OCI-LY1 (cell line): Measurements from ENCODE around the gene ZSCAN25.

Experiments
- EZH2 ChIP-seq: fragments of 200-600 bp; sonication (generic), shearing (Covaris generic); IDR thresholded peaks from 2 replicates; pipeline ENCODE4 v1.8.0; 2017; ENCODE audit warnings: borderline replicate concordance, mixed run types, mild to moderate bottlenecking, antibody characterized with exemption, low read length, moderate library complexity, mixed read lengths
- TF ChIP-seq, protein P1 (sequence below): fragments of 200-600 bp; sonication (generic), shearing (Covaris generic); IDR thresholded peaks from 2 replicates; pipeline ENCODE4 v1.5.1; 2017; ENCODE audit warnings: mild to moderate bottlenecking, antibody characterized with exemption, low read length, moderate library complexity, mixed read lengths

DNA sequence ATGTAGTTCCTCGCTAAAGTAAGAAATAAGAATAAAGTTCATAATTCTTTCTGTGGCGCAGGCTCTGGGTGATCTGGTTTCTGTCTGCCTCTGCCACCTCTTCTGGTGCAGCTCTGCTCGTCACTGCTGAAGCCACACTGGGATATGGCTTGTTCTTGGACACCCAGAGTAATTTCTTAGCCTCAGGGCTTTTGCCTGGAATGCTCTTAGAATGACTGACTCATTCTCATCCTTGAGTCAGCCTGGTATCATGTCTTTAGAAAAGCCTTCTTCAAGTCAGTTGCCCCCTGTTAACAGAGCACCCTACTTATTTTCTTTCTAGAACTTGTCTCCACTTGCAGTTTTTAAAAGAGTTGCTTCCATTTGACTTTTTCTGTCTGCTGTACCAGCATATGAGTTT, 2.0 kb downstream of the ZSCAN25 start:
- TF ChIP-seq, protein P1, sequence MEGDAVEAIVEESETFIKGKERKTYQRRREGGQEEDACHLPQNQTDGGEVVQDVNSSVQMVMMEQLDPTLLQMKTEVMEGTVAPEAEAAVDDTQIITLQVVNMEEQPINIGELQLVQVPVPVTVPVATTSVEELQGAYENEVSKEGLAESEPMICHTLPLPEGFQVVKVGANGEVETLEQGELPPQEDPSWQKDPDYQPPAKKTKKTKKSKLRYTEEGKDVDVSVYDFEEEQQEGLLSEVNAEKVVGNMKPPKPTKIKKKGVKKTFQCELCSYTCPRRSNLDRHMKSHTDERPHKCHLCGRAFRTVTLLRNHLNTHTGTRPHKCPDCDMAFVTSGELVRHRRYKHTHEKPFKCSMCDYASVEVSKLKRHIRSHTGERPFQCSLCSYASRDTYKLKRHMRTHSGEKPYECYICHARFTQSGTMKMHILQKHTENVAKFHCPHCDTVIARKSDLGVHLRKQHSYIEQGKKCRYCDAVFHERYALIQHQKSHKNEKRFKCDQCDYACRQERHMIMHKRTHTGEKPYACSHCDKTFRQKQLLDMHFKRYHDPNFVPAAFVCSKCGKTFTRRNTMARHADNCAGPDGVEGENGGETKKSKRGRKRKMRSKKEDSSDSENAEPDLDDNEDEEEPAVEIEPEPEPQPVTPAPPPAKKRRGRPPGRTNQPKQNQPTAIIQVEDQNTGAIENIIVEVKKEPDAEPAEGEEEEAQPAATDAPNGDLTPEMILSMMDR: no peak
- TF ChIP-seq EZH2: no peak
